Measurements from ENCODE around the gene PRDX5. TPM values are rescaled to one million over a fixed set of nuclear protein-coding genes. Genes with fewer than 3 reads are reported as not detected.

The PRDX5 gene
- total RNA-seq, 1 donor from 2014 or later, result 73.6 TPM

DNA sequence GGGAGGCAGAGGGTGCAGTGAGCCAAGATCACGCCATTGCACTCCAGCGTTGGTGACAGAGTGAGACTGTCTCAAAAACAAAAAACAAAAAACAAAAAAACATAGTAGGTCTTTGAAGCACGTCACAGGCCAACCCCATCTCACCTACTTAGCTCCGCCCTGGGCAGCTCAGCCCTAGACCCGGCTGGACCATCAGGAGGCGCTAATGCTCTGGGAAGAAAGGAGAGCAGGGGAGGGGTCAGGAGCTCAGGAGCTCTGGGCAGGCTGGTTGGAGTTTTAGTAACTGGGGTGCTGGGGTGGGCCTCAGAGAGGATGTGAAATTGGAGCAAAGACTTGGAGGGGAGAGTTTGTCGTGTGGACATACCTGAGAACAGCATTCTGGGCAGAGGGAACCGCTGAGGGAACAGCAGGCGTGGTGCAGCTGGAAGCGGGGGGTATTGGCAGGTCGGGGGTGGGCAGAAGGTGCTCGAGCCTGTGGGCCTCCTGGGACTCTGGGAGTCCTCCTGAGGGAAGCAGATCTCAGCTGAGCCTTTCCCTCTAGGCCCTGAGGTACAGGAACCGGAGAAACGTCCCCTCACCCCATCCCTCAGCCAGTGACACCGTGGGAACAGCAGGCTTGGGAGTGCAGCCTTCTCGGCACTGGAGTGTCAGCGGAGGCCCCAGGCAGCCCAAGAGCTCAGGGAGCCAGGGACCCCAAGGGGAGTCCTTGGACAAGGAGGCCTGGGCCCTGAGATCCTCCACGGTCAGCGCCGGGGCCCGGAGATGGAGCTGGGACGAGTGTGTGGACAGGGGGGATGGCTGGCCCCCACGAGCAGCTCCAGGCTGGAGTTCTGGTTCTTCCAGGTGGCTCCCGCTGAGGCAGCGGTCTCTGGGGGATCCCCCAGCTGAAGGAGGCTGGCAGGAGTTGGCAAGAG is 38.8 kb downstream of the PRDX5 start:
- H3K9me3 Mint-ChIP-seq, result no peaks in the 10 kb centered on the region
- H3K36me3 Mint-ChIP-seq (ENCODE audit: low read depth), result peaks cover 20% of the 10 kb centered on the region
- DNase-seq, result no peak
- peaks cover 41% of the 10 kb centered on the region for H3K4me1 Mint-ChIP-seq
- intact Hi-C loops (cut with micrococcal nuclease), result loop anchor here (5.0 kb wide), 1 partner anchor 91 kb away; no protein-coding TSS in a partner anchor
- no peak for ATAC-seq (ENCODE audit: low read depth)
- H3K27ac Mint-ChIP-seq, result peak overlapping the region; percentile 35
- H3K4me3 Mint-ChIP-seq, result peak overlapping the region; percentile 9
- TF ChIP-seq CTCF (IDR thresholded peaks at IDR 0.05), result no peak
- H3K27me3 Mint-ChIP-seq, result no peaks in the 10 kb centered on the region
- POLR2A ChIA-PET, result interaction anchor here (0.5 to 1.5 kb wide), 6 partner anchors 10 to 718 kb away, joined by 3 to 7 read pairs (median 4); partner anchors contain the start of genes PRDX5 and TRMT112
- CTCF ChIA-PET, result interaction anchor here (0.8 to 9.3 kb wide), 8 partner anchors 14 to 332 kb away, joined by 3 to 138 read pairs (median 5); partner anchors contain the start of genes ESRRA, FERMT3, PRDX5 and TRMT112

DNA sequence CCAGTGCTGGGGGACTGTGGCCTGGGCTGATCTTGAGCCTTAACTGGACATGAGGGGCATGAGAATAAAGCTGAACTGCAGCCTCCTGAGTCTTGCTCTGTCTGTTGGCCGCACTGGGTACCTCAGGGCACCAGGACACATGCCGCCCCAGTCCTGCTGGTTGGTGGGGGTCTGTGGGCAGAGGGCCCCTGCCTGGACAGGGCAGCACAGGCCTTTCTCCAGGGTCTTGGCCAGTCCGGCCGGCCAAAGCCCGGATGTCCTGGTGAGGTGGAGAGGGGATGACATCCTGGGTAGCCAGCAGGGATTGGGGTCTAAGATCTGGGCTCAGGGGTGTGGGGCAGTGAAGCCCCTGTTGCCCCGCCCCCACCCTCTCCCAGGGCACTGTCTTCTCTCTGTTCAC is 39.5 kb downstream of the PRDX5 start:
- intact Hi-C loops (cut with micrococcal nuclease), result loop anchor here (5.0 kb wide), 1 partner anchor 90 kb away; no protein-coding TSS in a partner anchor
- TF ChIP-seq CTCF (IDR thresholded peaks at IDR 0.05), result no peak
- Mint-ChIP-seq H3K9me3 (no peaks in the 10 kb centered on the region), H3K27ac (no peak overlapping the region), H3K4me3 (no peak overlapping the region), H3K4me1 (peaks cover 46% of the 10 kb centered on the region), H3K27me3 (no peaks in the 10 kb centered on the region), H3K36me3 (ENCODE audit: low read depth) (peaks cover 26% of the 10 kb centered on the region)
- ChIA-PET CTCF (interaction anchor here (1.6 to 9.3 kb wide), 4 partner anchors 22 to 293 kb away, joined by 4 to 138 read pairs (median 5); partner anchors contain the start of genes ESRRA, PRDX5 and TRMT112), POLR2A (interaction anchor here (0.7 to 1.5 kb wide), 4 partner anchors 9 to 53 kb away, joined by 3 to 5 read pairs (median 3); partner anchors contain the start of gene PRDX5)
- DNase-seq (no peak), ATAC-seq (ENCODE audit: low read depth) (no peak)

DNA sequence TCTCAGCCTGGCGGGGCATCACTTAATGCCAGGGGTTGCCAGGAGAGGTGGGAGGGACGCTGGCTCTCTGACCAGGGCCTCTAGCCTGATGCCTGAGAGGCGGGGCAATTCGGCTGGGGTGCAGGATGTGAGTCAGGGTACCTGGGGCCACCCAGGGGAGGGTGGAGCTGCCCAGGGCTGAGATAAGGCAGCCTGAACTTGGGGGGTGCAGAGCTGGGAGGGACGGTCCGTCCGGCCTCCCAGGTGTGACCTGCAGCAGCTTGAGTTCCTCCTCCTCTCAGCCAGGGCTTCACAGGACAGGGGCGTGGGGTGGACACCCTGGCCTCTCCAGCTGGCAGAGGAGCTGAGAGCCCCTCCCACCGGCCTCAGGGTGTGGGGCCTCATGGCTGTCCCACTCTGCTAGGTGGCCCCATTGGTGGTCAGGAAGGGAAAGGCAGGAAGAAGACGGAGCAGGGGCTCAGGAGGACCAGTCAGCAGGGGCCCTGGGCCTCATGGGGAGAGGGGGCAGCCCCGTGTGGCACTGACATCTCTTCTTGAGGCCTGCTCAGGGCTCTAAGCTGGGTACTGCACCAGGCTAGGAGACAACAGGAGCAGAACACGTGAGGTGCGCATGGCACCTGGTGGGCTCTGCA is 40.1 kb downstream of the PRDX5 start:
- TF ChIP-seq CTCF (IDR thresholded peaks at IDR 0.05), result no peak
- Mint-ChIP-seq H3K27me3 (no peaks in the 10 kb centered on the region), H3K36me3 (ENCODE audit: low read depth) (peaks cover 31% of the 10 kb centered on the region), H3K4me3 (peak overlapping the region; percentile 24), H3K9me3 (no peaks in the 10 kb centered on the region), H3K4me1 (peaks cover 46% of the 10 kb centered on the region), H3K27ac (no peak overlapping the region)
- CTCF ChIA-PET, result interaction anchor here (1.6 to 9.3 kb wide), 3 partner anchors 40 to 292 kb away, joined by 4 to 138 read pairs (median 5); partner anchors contain the start of genes ESRRA, PRDX5 and TRMT112
- no peak for ATAC-seq (ENCODE audit: low read depth)
- POLR2A ChIA-PET, result interaction anchor here (0.5 to 2.8 kb wide), 5 partner anchors 16 to 54 kb away, joined by 3 to 19 read pairs (median 3); partner anchors contain the start of genes PRDX5 and TRMT112
- intact Hi-C loops (cut with micrococcal nuclease), result loop anchor here (2.0 to 5.0 kb wide), 2 partner anchors 23 to 89 kb away; no protein-coding TSS in a partner anchor
- DNase-seq, result no peak

- intact Hi-C loops (cut with micrococcal nuclease), result loop anchor here (2.0 to 5.0 kb wide), 2 partner anchors 24 to 89 kb away; no protein-coding TSS in a partner anchor
These were observed 40.6 kb downstream of the PRDX5 start for GRCh38 chr11:64358536-64358906.

More at GRCh38 chr11:64358536-64358906, 40.6 kb downstream of the PRDX5 start:
- no peak for DNase-seq
- CTCF ChIA-PET, result interaction anchor here (1.1 to 9.3 kb wide), 4 partner anchors 41 to 292 kb away, joined by 3 to 138 read pairs (median 4); partner anchors contain the start of genes ESRRA, PRDX5 and TRMT112
- TF ChIP-seq CTCF (IDR thresholded peaks at IDR 0.05), result no peak
- H3K36me3 Mint-ChIP-seq (ENCODE audit: low read depth), result peaks cover 36% of the 10 kb centered on the region
- H3K4me3 Mint-ChIP-seq, result no peak overlapping the region
- POLR2A ChIA-PET, result interaction anchor here (0.5 to 2.8 kb wide), 4 partner anchors 16 to 54 kb away, joined by 3 to 19 read pairs (median 4); partner anchors contain the start of genes PRDX5 and TRMT112
- H3K4me1 Mint-ChIP-seq, result peaks cover 46% of the 10 kb centered on the region
- H3K9me3 Mint-ChIP-seq, result no peaks in the 10 kb centered on the region
- H3K27ac Mint-ChIP-seq, result no peak overlapping the region
- ATAC-seq (ENCODE audit: low read depth), result no peak
- H3K27me3 Mint-ChIP-seq, result no peaks in the 10 kb centered on the region
